Hematopoietic multipotent progenitor cell treated with erythropoietin and hydrocortisone succinate and interleukin-3 and kit ligand, for 15 days (in vitro differentiated cells): ENCODE data around the gene ITIH5.
"Not testable (repeated sequence)": the region's sequence is repeated elsewhere in the genome, so short reads cannot be mapped to it uniquely, and the experiment has no call there.

Experiments
- DNase-seq: peaks from one replicate; pipeline ENCODE4 v3.0.0-alpha.2; 2015; ENCODE audit warnings: low spot score

The ITIH5 gene

GRCh38 chr10:7666253-7667023 lies at the start of gene ITIH5:
Gene ITIH5, minus strand, starts transcription at chr10:7666966. Its CDS starts 74 bp downstream, at chr10:7666892.
- DNase-seq, result no peak

GRCh38 chr10:7715515-7715914 lies 48.7 kb upstream of the ITIH5 start:
- DNase-seq, result no peak

GRCh38 chr10:7711075-7711474 lies 44.3 kb upstream of the ITIH5 start:
- DNase-seq, result not testable (repeated sequence)

- DNase-seq, result no peak
Observed at GRCh38 chr10:7710446-7710845, 43.7 kb upstream of the ITIH5 start.

GRCh38 chr10:7708832-7709231 lies 42.1 kb upstream of the ITIH5 start:
- no peak for DNase-seq

- no peak for DNase-seq
Observed at GRCh38 chr10:7707858-7708622, 41.3 kb upstream of the ITIH5 start.

GRCh38 chr10:7707102-7707501 lies 40.3 kb upstream of the ITIH5 start:
- no peak for DNase-seq

- no peak for DNase-seq
Observed at GRCh38 chr10:7706534-7707073, 39.8 kb upstream of the ITIH5 start.

- no peak for DNase-seq
Observed at GRCh38 chr10:7705341-7705740, 38.6 kb upstream of the ITIH5 start.

GRCh38 chr10:7704071-7705016 lies 37.6 kb upstream of the ITIH5 start:
- DNase-seq, result no peak

- DNase-seq, result no peak
Observed at GRCh38 chr10:7703140-7703539, 36.4 kb upstream of the ITIH5 start, which contains the start of gene ITIH2. Gene ITIH2, plus strand, starts transcription at chr10:7703316. Its CDS starts 119 bp downstream, at chr10:7703435.

- no peak for DNase-seq
Observed at GRCh38 chr10:7702288-7702812, 35.6 kb upstream of the ITIH5 start.

GRCh38 chr10:7701158-7701742 lies 34.5 kb upstream of the ITIH5 start:
- no peak for DNase-seq

GRCh38 chr10:7700577-7701125 lies 33.9 kb upstream of the ITIH5 start:
- DNase-seq, result no peak

- DNase-seq, result no peak
Observed at GRCh38 chr10:7697426-7697825, 30.7 kb upstream of the ITIH5 start.

- no peak for DNase-seq
Observed at GRCh38 chr10:7696545-7696944, 29.8 kb upstream of the ITIH5 start.

GRCh38 chr10:7693194-7693593 lies 26.4 kb upstream of the ITIH5 start:
- not testable (repeated sequence) for DNase-seq

GRCh38 chr10:7692368-7692767 lies 25.6 kb upstream of the ITIH5 start:
- not testable (repeated sequence) for DNase-seq

GRCh38 chr10:7690885-7691597 lies 24.3 kb upstream of the ITIH5 start:
- DNase-seq, result not testable (repeated sequence)

- DNase-seq, result no peak
Observed at GRCh38 chr10:7689591-7689990, 22.8 kb upstream of the ITIH5 start.
